Osteoblast (primary cell): Measurements from ENCODE around the gene ZNF101. TPM values are rescaled to one million over a fixed set of nuclear protein-coding genes. Genes with fewer than 3 reads are reported as not detected.

Source experiments
- DNase-seq: peaks from one replicate; pipeline ENCODE4 v3.0.0; 2011; ENCODE audit warnings: low spot score, mixed read lengths; ENCODE audit not compliant: insufficient read length; ENCODE audit errors: missing footprints
- H2AFZ ChIP-seq: 2 replicates; pipeline ENCODE4 v1.6.0; 2011; ENCODE audit warnings: mild to moderate bottlenecking, low read length
- H3K27ac ChIP-seq: 2 replicates; pipeline ENCODE4 v1.5.1; 2011; ENCODE audit warnings: mild to moderate bottlenecking, low read depth, low read length, moderate library complexity
- H3K27me3 ChIP-seq: 2 replicates; pipeline ENCODE4 v1.6.0; 2012; ENCODE audit warnings: mild to moderate bottlenecking, control low read depth, inconsistent platforms, low read length, moderate library complexity; ENCODE audit not compliant: insufficient read depth
- H3K36me3 ChIP-seq: 2 replicates; pipeline ENCODE4 v1.5.1; 2011; ENCODE audit warnings: mild to moderate bottlenecking, low read length, control low read depth, moderate library complexity; ENCODE audit not compliant: insufficient read depth
- H3K4me1 ChIP-seq: 2 replicates; pipeline ENCODE4 v1.5.1; 2011; ENCODE audit warnings: mild to moderate bottlenecking, low read length, control low read depth, moderate library complexity; ENCODE audit not compliant: insufficient read depth
- H3K4me2 ChIP-seq: 2 replicates; pipeline ENCODE4 v1.6.0; 2011; ENCODE audit warnings: mild to moderate bottlenecking, low read length; ENCODE audit not compliant: insufficient read depth
- H3K4me3 ChIP-seq: fragments of 200-600 bp; sonication (generic); 3 replicates; pipeline ENCODE4 v1.5.1; 2012; ENCODE audit warnings: mild to moderate bottlenecking, low read length, inconsistent platforms; ENCODE audit not compliant: insufficient read depth
- H3K79me2 ChIP-seq: 2 replicates; pipeline ENCODE4 v1.6.0; 2012; ENCODE audit warnings: mild to moderate bottlenecking, low read length, control low read depth, inconsistent platforms; ENCODE audit not compliant: insufficient read depth
- H3K9me3 ChIP-seq: 2 replicates; pipeline ENCODE4 v1.5.1; 2011; ENCODE audit warnings: low read depth, low read length, control low read depth
- H4K20me1 ChIP-seq: 2 replicates; pipeline ENCODE4 v1.6.0; 2012; ENCODE audit warnings: mild to moderate bottlenecking, low read length, control low read depth; ENCODE audit not compliant: insufficient read depth
- CTCF ChIP-seq: IDR thresholded peaks from 2 replicates; pipeline ENCODE4 v1.5.1; 2011; ENCODE audit warnings: mild to moderate bottlenecking, low read depth, low read length, moderate library complexity; ENCODE audit errors: extremely low read depth
- small RNA-seq: library from RNA; depleted of rRNA; stranded (forward); fragments of <200 nt; gene quantifications from one replicate; pipeline ENCODE3, GENCODE V24; 2012
- total RNA-seq: library from RNA; depleted of rRNA; stranded (reverse); fragments of >200 nt; gene quantifications from 2 replicates; pipeline ENCODE4 v1.2.3, GENCODE V29; 2012

Gene ZNF101
- total RNA-seq, 1 donor: 7.2 TPM

GRCh38 chr19:19721896-19722295 lies 53.3 kb downstream of the ZNF101 start:
- H2AFZ ChIP-seq: no peak overlapping the region
- no peak overlapping the region for H3K4me2 ChIP-seq
- DNase-seq: no peak
- H3K79me2 ChIP-seq: peaks cover 21% of the 10 kb centered on the region
- no peak overlapping the region for H3K27ac ChIP-seq
- H4K20me1 ChIP-seq: no peaks in the 10 kb centered on the region
- H3K4me1 ChIP-seq: no peaks in the 10 kb centered on the region
- H3K4me3 ChIP-seq: no peak overlapping the region
- no peak for TF ChIP-seq CTCF
- no peaks in the 10 kb centered on the region for H3K27me3 ChIP-seq
- peaks cover 8% of the 10 kb centered on the region for H3K9me3 ChIP-seq
- H3K36me3 ChIP-seq: peaks cover 3% of the 10 kb centered on the region

GRCh38 chr19:19732579-19733501 lies 64.2 kb downstream of the ZNF101 start, which contains the start of gene ZNF14:
Gene ZNF14 (minus strand): TSS chr19:19733112. CDS start chr19:19732958, 154 bp downstream.
- peaks cover 4% of the 10 kb centered on the region for H4K20me1 ChIP-seq
- H3K79me2 ChIP-seq: peaks cover 48% of the 10 kb centered on the region
- H3K27me3 ChIP-seq: no peaks in the 10 kb centered on the region
- peaks cover 6% of the 10 kb centered on the region for H3K4me1 ChIP-seq
- H3K27ac ChIP-seq: peak within 1 kb of the TSS; percentile 75
- peak; percentile 99 for DNase-seq
- peak within 1 kb of the TSS; percentile 82 for H3K4me2 ChIP-seq
- H3K4me3 ChIP-seq: peak within 1 kb of the TSS; percentile 94
- no peaks in the 10 kb centered on the region for H3K9me3 ChIP-seq
- peak within 1 kb of the TSS; percentile 99 for H2AFZ ChIP-seq
- H3K36me3 ChIP-seq: peaks cover under 1% of the 10 kb centered on the region
- TF ChIP-seq CTCF: peak; percentile 13

Small RNAs within 50 kb of the gene (small RNA-seq; reads per million reads assigned to genes)
- gene AC011458.2: not detected

Other genes starting within 250 kb of the ZNF101 start
- gene TSSK6, start 153.3 kb upstream of the ZNF101 start, total RNA-seq: 2.7 and 4.3 TPM in 2 replicates
- gene NDUFA13, start 152.6 kb upstream of the ZNF101 start, total RNA-seq: 160 and 202 TPM in 2 replicates
- under 0.01 and 0.29 TPM in 2 replicates for gene YJEFN3, start 139.9 kb upstream of the ZNF101 start, total RNA-seq
- 0.72 and 0.88 TPM in 2 replicates for gene CILP2, start 130.6 kb upstream of the ZNF101 start, total RNA-seq
- gene PBX4, start 50.2 kb upstream of the ZNF101 start, total RNA-seq: 0.36 and 0.88 TPM in 2 replicates
- gene LPAR2, start 40.6 kb upstream of the ZNF101 start, total RNA-seq: 0.72 and 0.88 TPM in 2 replicates
- 4.7 and 6.5 TPM in 2 replicates for gene GMIP, start 25.2 kb upstream of the ZNF101 start, total RNA-seq
- gene ATP13A1, start 5.2 kb upstream of the ZNF101 start, total RNA-seq: 43.3 and 65.9 TPM in 2 replicates
- gene ZNF14, start 64.3 kb downstream of the ZNF101 start, total RNA-seq: 6.5 and 7.4 TPM in 2 replicates
- 14.8 and 18.9 TPM in 2 replicates for gene ZNF506, start 152.9 kb downstream of the ZNF101 start, total RNA-seq
- 4.0 and 5.0 TPM in 2 replicates for gene ZNF253, start 197.0 kb downstream of the ZNF101 start, total RNA-seq
- 5.1 and 7.1 TPM in 2 replicates for gene ZNF93, start 232.1 kb downstream of the ZNF101 start, total RNA-seq